CD4-positive, alpha-beta T cell treated with Interleukin-6 at 100 ng/mL for 8 hours (primary cell): ENCODE measurements around the gene GCN1.
A peak's percentile ranks its signal among the peaks of the same experiment; 100 is the strongest.
"Not testable (repeated sequence)": the region's sequence is repeated elsewhere in the genome, so short reads cannot be mapped to it uniquely, and the experiment has no call there.

ENCODE experiments used
- DNase-seq: peaks from one replicate; pipeline ENCODE4 v3.0.0-alpha.2; 2020; ENCODE audit warnings: mixed read lengths, low spot score

GCN1 gene

DNA sequence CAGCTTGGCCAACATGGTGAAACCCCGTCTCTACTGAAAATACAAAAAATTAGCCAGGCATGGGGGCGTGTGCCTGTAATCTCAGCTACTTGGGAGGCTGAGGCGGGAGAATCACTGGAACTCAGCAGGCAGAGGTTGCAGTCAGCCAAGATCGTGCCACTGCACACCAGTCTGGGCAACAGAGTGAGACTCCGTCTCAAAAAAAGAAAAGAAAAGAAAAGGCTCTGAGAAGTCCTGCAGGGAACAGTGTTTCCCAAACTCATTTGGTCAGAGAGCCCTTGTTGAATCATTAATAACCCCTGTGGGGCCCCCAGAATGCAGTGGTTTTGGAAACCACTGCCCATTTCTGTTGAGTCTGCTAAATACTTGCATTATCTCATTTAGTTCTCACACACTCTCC lies 18.7 kb upstream of the GCN1 start:
- not testable (repeated sequence) for DNase-seq

DNA sequence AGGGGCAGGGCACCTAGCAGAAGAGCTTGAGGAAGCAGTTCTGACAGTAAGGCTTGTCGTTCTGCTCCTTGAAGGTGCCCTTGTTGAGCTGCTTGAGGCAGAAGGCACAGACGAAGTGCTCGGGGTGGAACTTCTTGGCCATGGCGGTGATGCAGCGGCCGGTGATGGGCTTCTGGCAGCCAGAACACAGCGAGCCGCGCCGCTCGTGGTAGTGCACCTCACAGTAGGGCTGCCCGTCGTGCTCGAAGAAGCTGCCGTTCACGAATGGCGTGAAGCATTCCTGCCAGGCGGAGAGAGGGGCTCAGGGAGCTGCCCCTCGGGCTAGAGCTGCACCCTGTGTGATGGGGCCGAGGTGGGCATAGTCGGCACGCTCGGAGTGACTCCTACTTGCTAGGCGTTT lies 17.8 kb upstream of the GCN1 start:
- no peak for DNase-seq

DNA sequence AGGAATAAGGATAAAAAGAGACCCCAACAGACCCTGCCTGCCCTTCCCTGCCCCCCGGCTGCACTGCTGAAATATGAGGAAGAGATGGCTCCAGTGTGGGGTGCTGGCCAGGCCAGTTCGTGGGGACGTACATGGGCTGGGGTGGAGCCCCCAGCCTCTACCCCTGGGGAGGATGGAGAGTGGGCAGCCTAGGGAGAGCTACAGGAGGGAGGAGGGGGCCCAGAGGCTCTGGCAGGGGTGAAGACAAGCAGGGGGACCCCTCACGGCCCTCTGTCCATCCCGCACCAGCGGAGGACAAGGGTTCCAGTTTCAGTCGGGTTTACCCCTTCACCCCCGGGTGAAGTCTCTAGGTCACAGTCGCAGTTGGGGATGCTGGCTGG lies 17.4 kb upstream of the GCN1 start:
- no peak for DNase-seq

DNA sequence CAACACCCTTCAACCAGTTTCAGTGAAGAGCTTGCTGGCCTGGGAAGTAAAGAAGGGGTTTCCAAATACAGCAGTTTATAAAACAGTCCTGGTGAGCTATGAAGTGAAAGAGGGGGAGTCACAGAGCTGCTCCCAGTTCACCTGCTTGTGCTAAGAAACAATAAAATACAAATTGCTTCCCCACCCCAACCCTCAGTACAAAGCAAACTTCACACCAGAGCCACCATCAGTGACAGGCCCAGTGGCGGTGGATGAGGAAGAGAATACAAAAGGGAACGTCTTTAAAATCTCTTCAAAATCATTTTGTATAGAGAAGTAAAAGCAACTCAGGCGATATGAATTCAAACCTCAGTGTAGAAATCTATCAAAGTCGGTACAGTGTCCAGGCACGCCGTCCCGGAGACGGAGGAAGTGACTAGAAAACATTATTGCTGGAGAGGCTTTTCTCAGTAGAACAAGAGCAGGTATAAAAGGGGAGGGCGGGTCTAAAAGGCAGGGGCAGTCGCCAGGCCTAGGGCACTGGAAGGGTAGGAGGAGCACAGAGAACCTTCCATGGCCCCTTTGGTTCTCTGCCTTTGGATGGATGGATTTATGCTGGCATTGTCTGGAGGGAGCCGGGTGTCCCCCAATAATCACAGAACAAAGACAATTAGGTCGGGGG lies 16.9 kb upstream of the GCN1 start:
- DNase-seq = no peak

DNA sequence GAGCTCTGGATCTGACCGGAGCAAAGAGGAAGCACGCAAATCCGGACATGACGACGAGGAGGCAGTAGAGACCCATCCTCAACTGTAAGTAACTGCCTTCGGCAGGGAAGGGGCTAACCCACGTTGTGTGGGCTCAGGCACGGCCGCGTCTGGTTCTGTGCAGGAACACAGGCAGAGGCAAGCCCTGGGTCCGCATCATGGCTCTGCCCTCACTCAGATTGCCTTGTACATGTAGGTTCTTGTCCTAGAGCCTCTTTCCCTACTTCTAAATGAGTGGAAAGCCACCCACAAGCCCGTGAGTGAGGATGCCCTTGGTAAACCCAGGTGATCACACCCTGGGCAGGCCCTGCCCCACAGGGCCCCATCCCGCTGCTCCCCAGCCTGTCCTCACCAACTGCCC lies 15.3 kb upstream of the GCN1 start:
- no peak for DNase-seq

DNA sequence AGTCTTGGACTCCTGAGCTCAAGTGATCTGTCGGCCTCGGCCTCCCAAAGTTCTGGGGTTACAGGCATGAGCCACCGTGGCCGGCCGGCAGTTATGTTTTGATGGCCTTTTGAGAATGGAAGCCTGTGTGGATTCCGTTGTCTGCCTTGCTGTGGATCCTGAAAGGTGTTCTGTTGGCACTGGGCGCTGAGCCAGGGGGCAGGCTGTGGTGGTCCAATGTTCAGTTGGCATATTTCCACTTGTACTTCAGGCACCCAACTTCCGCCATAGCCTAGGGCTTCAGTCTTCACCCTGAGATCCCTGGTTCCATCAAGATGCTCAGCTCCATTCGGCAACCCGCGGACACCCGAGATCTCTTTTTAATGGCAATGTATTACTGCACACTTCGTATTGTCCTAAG lies 12.7 kb upstream of the GCN1 start:
- DNase-seq = no peak

DNA sequence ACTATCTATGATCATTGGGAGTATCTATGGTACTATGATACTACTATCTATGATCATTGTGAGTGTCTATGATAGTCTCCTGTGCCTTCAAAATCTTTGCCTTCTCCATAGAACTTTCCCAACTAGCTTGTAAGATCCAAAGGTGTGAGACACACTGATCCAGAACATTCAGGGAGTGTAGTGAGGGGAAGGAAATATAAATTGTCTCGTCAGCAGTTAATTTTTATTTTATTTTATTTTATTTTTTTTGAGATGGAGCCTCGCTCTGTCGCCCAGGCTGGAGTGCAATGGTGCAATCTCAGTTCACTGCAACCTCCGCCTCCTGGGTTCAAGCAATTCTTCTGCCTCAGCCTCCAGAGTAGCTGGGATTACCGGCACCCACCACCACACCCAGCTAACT lies 12.3 kb upstream of the GCN1 start:
- DNase-seq = not testable (repeated sequence)

DNA sequence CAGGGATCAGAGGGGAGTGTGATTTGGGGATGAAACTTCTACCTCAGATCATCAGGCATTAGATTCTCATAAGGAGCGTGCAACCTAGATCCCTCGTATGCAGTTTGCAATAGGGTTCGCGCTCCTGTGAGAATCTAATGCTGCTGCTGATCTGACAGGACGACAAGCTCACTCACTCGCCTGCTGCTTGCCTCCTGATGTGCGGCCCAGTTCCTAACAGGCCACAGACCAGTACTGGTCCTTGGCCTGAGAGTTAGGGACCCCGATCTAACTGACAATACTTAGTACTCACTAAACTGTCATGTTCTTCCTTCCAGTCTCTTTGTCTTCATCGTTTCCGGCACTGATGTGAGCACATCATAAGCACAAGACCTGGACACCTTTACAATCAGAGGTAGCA lies 11.7 kb upstream of the GCN1 start:
- DNase-seq = no peak

DNA sequence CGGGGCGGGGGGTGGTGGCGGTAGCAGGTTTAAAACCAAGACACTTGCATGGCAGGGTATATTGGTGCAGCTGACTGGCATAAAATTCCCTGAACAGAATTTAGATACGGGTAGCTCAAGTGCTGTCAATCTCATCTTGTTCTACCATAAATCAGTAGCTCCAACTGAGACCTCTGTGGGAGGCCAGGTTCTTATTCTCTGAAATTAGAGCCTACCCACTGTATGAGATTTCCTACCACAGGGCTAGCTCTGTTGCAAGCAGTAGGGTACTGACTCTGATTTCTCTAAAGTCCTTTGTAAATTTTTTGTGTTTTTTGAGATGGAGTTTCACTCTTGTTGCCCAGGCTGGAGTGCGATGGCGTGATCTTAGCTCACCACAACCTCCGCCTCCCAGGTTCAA lies 9.7 kb upstream of the GCN1 start:
- no peak for DNase-seq

DNA sequence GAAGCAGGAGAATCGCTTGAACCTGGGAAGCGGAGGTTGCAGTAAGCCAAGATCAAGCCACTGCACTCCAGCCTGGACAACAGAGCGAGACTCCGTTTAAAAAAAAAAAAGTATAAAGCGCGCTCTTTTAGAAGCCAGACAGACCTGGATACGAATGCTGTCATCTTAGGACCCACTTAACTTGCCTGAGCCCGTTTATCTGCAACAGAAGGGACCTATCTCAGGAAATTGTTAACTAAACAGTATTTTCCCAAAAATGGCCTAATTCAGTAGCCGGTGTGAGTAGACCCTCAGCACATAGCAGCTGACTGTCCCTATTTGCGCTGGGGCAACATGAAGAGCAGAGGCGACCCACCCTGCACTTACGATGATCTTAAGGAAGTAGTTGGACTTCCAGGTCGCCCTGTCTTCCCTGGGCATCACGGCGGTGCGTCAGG lies 5.9 kb upstream of the GCN1 start:
- no peak for DNase-seq

DNA sequence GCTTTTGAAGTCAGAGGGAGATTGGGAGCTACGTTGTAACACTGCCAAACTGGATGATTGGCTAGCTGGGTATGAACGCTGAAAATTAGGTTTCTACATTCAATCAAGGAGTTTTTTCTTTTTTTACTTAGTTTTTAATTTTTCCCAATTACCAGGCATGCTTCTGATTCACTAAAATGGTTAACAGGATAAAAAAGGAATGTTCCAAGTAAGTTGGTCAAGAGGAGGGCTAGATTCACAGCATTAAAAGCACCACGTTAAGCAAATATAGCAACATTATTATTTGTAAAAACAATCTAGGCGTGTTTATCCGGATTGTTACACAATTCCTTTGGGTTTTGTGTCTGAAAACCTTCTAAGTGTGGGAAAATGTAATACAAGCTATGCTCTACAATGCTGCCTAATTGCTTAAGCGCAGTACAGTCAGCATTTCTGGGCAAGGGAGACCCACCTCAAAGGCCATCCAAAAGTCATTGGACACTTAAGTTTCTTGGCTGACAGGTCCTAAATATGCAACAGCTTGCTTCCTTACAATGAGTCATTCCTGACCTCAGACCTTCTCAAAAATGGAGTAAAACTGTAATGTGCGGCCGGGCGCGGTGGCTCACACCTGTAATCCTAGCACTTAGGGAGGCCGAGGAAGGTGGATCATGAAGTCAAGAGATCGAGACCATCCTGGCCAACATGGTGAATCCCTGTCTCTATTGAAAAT lies 5.2 kb upstream of the GCN1 start:
- peak; percentile 8 for DNase-seq

DNA sequence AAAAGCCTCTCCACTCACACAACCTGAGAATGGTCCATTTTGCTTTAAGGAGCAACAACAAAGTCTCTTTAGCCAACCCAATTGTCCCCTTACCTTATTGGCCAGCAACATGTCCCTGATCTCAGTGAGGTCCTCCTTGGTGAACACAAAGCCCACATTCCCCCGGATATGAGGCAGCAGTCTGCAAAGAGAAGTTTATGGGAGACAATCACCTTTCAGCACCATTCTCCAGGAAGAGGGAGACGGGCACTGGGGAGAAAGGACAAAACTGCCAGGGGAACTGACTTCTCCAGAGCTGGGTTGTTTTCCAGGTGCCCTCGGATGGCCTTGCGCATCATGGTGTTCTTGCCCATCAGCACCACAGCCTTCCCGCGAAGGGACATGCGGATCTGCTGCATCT lies 4.5 kb upstream of the GCN1 start:
- DNase-seq = no peak

DNA sequence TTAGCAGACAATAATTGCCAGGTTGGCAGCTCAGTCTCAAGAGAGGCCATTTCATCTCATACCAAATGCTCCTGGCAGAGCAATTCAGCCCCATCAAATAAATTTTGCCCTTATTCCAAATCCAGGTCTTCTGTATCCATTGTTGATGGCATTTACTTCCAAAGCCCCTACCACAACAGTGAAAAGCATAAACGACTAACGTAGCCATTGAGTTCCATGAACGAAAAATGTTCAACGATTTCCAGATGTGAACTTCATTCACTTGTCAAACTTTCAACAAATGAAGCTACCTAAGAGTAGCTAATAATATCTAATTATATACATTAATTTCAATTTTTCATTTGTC lies 3.0 kb upstream of the GCN1 start:
- DNase-seq = no peak

DNA sequence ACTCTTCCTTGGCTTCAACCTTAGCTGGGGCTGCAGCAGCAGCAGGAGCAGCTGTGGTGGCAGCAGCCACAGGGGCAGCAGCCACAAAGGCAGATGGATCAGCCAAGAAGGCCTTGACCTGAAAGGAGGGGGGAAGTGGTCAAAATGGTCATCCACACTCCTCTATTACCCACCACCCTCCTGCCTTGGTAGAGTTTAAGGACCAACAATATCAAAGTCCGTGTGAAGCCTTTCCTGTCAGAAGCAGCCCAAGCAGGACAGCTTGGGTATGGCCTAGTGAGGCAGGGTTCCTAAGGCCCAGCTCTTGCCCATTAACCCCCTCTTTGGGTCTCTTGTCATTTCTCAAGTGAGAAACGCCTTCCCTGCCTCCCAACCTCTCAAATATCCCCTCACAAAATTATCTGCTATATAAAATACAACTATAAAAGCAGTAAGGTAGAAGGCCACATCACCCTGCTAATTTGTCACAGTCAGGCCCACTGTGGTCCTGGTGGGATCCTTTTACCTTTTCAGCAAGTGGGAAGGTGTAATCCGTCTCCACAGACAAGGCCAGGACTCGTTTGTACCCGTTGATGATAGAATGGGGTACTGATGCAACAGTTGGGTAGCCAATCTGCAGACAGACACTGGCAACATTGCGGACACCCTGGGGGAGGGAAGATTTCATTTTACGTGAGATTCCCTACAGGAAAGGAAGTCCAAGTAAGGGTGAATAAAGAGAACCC lies 2.5 kb upstream of the GCN1 start:
- DNase-seq = not testable (repeated sequence)

DNA sequence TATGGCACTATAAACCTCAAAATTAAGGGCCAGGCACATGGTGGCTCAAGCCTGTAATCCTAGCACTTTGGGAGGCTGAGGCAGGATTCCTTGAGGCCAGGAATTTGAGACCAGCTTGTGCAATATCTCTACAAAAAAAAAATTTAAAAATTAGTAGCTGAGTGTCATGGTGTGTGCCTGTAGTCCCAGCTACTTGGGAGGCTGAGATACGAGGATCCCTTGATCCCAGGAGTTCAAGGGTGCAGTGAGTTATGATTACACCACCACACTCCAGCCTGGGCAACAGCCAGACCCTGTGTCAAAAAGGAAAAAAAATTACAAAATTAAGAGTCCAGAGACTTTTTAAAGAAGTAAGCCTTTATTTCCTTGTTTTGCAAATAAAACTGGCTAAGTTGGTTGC lies 1.8 kb upstream of the GCN1 start:
- no peak for DNase-seq

DNA sequence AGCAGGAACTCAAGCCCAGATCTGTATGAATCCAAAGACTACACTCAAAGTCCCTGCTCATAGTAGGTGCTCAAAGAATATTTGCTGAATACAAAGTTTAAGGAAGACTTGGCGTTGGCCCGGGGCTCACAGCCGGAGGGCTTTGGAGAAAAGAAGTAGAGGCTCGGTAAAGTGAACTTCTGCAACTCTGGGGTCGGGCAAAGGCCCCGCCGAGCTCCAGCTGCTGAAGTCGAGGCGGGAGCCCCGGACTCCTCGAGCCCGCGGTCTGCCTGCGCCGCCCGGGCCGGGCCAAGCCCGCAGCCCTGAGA lies 335 bp downstream of the GCN1 start:
- DNase-seq = no peak

DNA sequence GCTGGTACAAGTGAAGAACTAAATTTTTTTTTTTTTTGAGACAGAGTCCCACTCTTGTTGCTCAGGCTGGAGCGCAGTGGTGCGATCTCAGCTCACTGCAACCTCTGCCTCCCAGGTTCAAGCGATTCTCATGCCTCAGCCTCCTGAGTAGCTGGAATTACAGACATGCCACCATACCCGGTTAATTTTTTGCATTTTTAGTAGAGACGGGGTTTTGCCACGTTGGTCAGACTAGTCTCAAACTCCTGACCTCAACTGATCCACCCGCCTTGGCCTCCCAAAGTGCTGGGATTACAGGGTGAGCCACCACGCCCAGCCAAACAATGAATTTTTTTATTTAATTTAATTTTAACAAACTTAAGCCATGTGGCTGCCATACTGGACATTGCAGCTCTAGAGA lies 1.2 kb downstream of the GCN1 start:
- DNase-seq = not testable (repeated sequence)

DNA sequence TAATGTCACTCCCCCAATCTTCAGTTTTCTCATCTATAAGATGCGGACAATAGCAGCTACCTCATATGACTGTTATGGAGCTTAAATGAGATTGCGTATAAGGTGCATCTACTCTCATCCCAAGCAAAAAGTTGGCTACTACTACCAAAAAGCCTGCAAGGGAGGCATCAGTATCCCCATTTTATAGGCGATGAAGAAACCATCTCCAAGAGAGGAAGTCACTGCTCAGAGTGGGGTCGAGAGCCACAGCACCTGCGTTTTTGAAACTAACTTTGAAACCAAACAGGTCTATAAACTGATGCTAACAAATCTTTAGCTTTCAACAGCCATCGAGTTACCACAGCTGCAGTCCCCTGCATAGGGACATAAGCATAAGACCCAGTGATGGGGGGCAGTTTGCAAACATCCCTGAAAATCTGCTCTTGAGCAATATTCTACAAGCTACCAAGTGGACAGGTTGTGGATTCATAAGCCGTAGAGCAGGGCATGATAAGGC lies 3.5 kb downstream of the GCN1 start:
- no peak for DNase-seq

DNA sequence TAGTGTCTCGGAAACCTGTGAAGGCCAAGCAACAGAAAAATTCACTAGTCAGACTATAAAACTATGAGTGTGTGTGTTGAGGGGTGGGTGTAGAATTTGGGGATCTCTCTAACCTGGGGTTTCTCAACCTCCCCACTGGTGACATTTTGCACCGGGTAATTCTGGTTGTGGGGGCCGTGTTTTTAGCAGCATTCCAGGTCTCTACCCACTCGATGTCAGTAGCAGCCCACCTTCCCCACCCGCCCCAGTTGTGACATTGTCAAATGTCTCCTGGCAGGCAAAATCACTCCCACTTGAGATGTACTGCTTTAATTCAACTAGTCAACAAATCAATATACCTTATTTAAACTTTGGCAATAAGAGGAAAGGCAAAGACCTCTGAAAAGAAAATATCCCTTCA lies 4.1 kb downstream of the GCN1 start:
- no peak for DNase-seq

DNA sequence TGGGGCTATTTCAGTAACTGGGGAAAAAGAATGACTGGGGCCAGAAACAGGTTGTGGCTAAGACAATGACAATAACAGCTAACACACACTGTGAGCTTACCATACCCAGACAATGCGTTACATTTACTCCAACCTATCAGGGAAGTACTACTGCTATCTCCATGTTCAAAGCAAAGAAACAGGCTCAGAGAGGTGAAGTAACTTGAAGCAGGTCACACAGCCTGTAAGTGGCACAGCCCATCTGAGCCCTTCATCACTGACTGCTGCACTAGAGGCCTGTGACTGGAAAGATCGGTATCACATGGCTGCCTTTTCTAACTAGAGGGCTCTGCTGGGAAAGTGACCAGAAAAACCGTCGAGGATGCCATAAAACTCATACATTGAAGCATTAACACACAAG lies 7.9 kb downstream of the GCN1 start:
- no peak for DNase-seq

DNA sequence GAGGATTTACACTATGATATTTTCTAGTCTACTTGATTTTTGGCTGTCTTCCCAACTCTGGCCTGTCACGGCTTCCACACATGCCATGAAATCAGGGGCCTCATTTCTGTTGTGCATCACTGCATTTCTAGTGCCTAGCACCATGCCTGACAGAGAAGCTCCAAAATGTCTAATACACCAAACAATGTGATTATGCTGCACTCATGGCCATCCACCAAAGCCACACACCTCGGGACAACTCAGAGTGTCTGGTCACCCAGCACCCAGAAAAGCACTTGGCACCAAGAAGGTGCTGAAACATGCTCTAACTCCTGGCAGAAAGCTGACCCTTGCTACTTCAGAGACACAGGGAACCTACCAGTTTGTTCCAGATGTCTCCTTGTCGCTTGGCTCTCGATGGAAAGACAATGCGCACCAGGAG lies 11.3 kb downstream of the GCN1 start:
- DNase-seq = no peak

DNA sequence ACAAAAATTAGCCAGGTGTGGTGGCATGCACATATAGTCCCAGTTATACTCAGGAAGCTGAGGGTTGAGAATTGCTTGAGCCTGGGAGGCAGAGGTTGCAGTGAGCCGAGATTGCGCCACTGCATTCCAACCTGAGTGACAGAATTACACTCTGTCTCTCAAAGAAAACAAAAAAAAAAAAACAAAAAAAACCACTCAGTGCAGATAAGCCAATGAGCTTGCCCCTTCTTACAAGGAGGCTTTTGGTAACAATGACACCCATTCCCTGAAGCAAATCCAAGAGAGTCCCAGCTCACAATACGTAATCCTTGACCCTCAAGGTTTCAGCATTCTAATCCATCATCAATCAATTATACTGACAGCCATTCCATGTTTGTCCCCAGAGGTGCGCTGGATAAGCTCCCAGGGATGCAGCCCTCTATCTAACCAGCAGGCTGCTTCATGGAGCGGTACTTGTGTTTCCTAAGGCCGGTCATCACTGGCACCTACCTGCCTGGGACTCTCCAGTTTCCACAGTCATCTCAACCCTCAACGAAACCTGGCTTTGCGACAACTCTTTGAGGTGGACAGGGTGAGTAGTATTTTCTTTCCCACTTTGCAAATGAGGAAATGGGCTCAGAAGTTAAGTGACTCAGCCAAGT lies 12.4 kb downstream of the GCN1 start:
- DNase-seq = no peak

DNA sequence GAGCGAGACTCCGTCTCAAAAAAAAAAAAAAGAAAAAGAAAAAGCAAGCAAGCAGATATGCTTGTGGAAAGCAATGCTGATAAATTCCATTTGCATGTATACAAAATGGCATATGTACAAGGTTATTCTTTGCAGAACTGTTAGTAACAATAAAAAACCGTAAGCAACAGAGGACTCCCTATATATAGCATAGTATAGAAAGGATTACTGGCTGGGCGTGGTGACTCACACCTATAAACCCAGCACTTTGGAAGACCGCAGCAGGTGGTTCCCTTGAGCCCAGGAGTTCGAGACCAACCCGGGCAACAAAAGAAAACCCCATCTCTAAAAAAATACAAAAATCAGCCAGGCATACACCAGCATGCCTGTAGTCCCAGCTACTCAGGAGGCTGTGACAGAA lies 13.5 kb downstream of the GCN1 start:
- DNase-seq = no peak
